WTC11 (cell line): ENCODE results near the gene BTC.

Experiments
- ESRRA ChIP-seq: sonication (generic); formaldehyde crosslinking; IDR thresholded peaks from 2 replicates; pipeline ENCODE4 v1.8.1; 2022; ENCODE audit warnings: mild to moderate bottlenecking, missing genetic modification reagents, borderline replicate concordance
- JUN ChIP-seq: sonication (generic); formaldehyde crosslinking; IDR thresholded peaks from 2 replicates; pipeline ENCODE4 v1.8.0; 2023; ENCODE audit warnings: mild to moderate bottlenecking, missing genetic modification reagents
- NR2C2 ChIP-seq: sonication (generic); formaldehyde crosslinking; IDR thresholded peaks from 2 replicates; pipeline ENCODE4 v1.8.0; 2022; ENCODE audit warnings: mild to moderate bottlenecking, missing genetic modification reagents
- SP1 ChIP-seq: sonication (generic); formaldehyde crosslinking; conservative IDR thresholded peaks from 2 replicates; pipeline ENCODE4 v1.8.1; 2022; ENCODE audit warnings: missing genetic modification reagents
- TEAD1 ChIP-seq: sonication (generic); formaldehyde crosslinking; IDR thresholded peaks from 2 replicates; pipeline ENCODE4 v1.8.0; 2022; ENCODE audit warnings: mild to moderate bottlenecking, missing genetic modification reagents
- ZBTB21 ChIP-seq: sonication (generic); formaldehyde crosslinking; IDR thresholded peaks from 2 replicates; pipeline ENCODE4 v1.8.1; 2023; ENCODE audit warnings: mild to moderate bottlenecking, missing genetic modification reagents, borderline replicate concordance
- ZNF263 ChIP-seq: sonication (generic); formaldehyde crosslinking; IDR thresholded peaks from 2 replicates; pipeline ENCODE4 v1.8.1; 2022; ENCODE audit warnings: low read depth, mild to moderate bottlenecking, moderate library complexity, missing genetic modification reagents
- TF ChIP-seq, protein P1 (sequence below): fragments of 200-600 bp; IDR thresholded peaks from 2 replicates; pipeline ENCODE4 v1.8.0; 2022; ENCODE audit warnings: antibody characterized with exemption
- TF ChIP-seq, protein P2 (sequence below): fragments of 250-450 bp; sonication (Bioruptor Pico); IDR thresholded peaks from 2 replicates; pipeline ENCODE4 v1.9.0; 2021; ENCODE audit warnings: mild to moderate bottlenecking
- TF ChIP-seq, protein P3 (sequence below): sonication (generic); formaldehyde crosslinking; IDR thresholded peaks from 2 replicates; pipeline ENCODE4 v1.8.1; 2023; ENCODE audit warnings: mild to moderate bottlenecking, missing genetic modification reagents, borderline replicate concordance

DNA sequence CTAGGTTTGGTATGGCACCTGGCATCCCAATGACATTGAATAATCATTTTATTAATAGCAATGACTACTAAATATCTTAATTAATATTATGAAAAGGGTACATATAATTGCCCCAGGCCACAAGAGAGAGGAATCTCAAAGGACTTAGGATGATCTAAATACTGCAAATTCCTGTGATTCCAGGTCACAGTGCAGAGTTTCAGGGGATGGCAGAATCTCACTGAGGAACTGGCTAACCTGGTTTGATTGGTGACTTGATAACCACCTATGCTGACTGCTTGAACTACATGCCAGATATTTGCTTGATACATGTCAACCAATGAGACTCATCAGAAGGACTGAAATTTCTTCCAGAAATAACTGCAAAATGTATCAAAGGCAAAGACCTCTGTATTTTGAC lies 37.2 kb downstream of the BTC start:
- no peak for TF ChIP-seq NR2C2 (CRISPR knock-in tag)
- TF ChIP-seq TEAD1 (CRISPR knock-in tag), result no peak
- TF ChIP-seq, protein P1, sequence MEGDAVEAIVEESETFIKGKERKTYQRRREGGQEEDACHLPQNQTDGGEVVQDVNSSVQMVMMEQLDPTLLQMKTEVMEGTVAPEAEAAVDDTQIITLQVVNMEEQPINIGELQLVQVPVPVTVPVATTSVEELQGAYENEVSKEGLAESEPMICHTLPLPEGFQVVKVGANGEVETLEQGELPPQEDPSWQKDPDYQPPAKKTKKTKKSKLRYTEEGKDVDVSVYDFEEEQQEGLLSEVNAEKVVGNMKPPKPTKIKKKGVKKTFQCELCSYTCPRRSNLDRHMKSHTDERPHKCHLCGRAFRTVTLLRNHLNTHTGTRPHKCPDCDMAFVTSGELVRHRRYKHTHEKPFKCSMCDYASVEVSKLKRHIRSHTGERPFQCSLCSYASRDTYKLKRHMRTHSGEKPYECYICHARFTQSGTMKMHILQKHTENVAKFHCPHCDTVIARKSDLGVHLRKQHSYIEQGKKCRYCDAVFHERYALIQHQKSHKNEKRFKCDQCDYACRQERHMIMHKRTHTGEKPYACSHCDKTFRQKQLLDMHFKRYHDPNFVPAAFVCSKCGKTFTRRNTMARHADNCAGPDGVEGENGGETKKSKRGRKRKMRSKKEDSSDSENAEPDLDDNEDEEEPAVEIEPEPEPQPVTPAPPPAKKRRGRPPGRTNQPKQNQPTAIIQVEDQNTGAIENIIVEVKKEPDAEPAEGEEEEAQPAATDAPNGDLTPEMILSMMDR, result no peak
- no peak for TF ChIP-seq ZBTB21 (CRISPR knock-in tag)
- TF ChIP-seq JUN (CRISPR knock-in tag), result no peak
- no peak for TF ChIP-seq ZNF263
- TF ChIP-seq ESRRA (CRISPR knock-in tag), result no peak
- no peak for TF ChIP-seq SP1 (CRISPR knock-in tag)
- TF ChIP-seq, protein P2, sequence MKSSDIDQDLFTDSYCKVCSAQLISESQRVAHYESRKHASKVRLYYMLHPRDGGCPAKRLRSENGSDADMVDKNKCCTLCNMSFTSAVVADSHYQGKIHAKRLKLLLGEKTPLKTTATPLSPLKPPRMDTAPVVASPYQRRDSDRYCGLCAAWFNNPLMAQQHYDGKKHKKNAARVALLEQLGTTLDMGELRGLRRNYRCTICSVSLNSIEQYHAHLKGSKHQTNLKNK, result no peak
- TF ChIP-seq, protein P3, sequence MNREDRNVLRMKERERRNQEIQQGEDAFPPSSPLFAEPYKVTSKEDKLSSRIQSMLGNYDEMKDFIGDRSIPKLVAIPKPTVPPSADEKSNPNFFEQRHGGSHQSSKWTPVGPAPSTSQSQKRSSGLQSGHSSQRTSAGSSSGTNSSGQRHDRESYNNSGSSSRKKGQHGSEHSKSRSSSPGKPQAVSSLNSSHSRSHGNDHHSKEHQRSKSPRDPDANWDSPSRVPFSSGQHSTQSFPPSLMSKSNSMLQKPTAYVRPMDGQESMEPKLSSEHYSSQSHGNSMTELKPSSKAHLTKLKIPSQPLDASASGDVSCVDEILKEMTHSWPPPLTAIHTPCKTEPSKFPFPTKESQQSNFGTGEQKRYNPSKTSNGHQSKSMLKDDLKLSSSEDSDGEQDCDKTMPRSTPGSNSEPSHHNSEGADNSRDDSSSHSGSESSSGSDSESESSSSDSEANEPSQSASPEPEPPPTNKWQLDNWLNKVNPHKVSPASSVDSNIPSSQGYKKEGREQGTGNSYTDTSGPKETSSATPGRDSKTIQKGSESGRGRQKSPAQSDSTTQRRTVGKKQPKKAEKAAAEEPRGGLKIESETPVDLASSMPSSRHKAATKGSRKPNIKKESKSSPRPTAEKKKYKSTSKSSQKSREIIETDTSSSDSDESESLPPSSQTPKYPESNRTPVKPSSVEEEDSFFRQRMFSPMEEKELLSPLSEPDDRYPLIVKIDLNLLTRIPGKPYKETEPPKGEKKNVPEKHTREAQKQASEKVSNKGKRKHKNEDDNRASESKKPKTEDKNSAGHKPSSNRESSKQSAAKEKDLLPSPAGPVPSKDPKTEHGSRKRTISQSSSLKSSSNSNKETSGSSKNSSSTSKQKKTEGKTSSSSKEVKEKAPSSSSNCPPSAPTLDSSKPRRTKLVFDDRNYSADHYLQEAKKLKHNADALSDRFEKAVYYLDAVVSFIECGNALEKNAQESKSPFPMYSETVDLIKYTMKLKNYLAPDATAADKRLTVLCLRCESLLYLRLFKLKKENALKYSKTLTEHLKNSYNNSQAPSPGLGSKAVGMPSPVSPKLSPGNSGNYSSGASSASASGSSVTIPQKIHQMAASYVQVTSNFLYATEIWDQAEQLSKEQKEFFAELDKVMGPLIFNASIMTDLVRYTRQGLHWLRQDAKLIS (CRISPR knock-in tag), result no peak
